Measurements from ENCODE around the gene SPATS2L.

SPATS2L gene

DNA sequence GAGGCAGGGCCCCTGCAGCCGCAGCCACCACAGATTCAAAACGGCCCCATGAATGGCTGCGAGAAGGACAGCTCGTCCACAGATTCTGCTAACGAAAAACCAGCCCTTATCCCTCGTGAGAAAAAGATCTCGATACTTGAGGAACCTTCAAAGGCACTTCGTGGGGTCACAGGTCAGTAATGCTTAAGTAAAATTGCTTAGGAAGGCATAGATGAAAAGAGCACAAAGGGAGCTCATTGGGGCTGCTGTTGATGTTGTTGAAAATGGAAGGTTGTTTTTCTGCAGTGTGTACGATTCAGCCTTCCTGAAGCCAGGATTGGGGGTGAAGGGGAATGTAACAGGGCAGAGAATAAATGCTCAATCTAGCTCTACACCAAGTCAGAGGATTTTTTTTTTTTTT is 112.8 kb downstream of the SPATS2L start:
- DNase-seq = no peak

GRCh38 chr2:200421270-200421669 is 114.8 kb downstream of the SPATS2L start:
- DNase-seq = no peak

- no peak for DNase-seq
Observed at GRCh38 chr2:200422071-200422470, 115.6 kb downstream of the SPATS2L start.

DNA sequence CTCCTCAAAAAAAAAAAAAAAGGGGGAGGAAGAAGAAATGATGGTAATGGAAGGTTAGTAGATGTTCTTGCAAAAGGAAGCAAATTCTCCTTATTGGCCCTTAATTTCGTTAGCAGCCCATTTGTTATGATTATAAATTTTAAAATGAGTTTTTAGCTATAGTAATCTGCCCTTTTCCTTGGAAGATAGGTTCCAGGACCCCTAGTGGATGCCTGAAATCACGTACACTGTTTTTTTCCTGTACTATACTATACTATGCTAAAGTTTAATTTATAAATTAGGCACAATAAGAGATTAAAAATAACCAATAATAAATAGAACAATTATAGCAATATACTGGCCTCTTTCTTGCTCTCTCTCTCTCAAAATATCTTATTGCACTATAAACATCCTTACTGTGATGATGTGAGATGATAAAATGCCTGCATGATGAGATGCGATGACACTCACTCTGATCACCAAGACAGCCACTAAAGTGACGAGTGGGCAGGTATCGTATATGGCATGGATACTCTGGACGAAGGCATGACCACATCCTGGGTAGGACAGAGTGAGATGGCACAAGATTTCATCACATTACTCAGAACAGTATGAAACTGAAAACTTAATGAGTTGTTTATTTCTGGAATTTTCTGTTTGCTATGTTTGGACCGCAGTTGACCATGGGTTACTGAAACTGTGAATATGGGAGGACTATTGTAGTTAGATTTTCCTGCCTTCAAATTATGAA is 116.2 kb downstream of the SPATS2L start:
- no peak for DNase-seq

GRCh38 chr2:200423541-200423940 is 117.0 kb downstream of the SPATS2L start:
- no peak for DNase-seq

GRCh38 chr2:200425026-200425821 is 118.7 kb downstream of the SPATS2L start:
- DNase-seq = no peak

GRCh38 chr2:200426754-200427153 is 120.3 kb downstream of the SPATS2L start:
- DNase-seq = no peak

DNA sequence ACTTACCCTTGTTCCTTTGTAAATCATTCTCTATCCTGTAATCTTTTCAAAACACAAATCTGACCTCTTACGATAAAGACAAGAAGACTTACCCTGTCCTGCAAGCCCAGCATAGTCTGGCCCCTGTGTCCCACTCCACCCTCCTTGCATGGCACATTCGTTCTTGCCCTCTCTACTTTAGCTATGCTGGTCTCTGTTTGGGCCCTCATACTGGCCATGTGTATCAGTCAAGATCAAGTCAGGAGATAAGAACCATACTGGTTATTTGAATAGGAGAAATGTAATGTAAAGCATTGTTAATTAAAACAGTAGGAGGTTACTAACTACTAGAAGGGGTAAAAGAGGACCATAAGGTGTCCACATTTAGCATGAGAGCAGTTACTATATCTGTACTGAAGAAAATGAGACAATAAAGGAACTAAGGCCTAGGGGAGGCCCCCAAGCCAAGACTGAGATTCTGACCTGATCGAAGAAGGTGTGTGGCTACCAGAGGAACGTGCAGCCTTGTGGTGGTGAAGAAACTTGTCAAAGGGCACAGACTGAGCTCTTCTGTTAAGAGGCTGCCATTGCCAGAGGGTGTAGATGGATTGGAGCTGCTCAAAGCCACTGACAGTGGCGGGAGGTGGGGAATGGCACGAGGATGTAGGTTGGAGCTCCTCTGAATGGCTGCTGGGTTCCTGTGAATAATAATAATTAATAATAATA is 122.6 kb downstream of the SPATS2L start:
- no peak for DNase-seq

DNA sequence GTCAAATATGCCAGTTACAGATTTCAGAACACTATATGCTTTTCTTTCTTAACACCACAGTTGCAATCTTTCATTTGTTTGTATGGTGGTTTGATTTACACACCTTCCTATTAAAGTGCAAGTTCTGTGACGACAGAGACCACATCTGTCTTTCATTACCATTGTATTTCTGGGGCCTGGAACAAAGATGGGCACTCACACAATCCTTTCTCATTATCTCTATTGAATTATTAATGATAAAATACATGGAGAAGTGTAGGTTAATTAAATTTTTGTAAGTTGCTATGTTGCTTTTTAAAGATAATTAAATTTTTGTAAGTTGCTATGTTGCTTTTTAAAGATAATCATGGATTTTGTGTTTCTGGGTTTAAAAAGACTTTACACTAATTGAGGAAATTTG is 123.5 kb downstream of the SPATS2L start:
- DNase-seq = no peak

DNA sequence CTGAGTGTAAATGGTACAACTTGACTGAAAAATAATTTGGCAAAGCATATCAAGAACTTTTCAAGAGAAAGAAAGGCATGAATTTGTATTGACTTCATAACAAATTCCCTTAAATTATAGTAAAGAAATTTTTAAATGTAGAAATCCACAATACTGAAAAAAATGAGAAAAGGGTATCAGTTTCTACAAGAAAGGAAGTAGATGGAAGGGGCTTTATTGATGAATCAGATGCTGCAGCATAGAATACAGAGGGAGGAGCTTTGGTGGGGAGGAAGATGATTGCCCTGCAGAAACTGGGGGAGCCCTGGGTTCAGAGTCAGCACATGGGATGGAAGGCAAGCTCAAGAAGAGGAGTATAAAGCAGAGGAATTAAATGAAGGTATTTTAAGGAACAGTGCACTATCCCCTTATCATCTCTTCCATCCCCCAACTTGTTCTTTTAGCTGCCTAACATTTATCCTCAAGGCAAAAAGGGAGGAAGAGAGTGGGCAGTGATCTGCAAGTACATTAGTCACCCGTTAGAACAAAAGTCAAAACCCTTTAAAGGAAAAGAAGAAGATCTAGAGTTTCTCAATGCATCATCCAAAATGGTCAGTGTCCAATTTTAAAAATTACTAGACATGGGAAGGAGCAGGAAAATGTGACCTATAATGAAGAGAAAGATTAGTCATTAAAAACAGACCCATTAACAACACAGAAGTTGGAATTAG is 125.7 kb downstream of the SPATS2L start:
- no peak for DNase-seq

GRCh38 chr2:200435379-200435778 is 128.9 kb downstream of the SPATS2L start:
- DNase-seq = peak; percentile 77

DNA sequence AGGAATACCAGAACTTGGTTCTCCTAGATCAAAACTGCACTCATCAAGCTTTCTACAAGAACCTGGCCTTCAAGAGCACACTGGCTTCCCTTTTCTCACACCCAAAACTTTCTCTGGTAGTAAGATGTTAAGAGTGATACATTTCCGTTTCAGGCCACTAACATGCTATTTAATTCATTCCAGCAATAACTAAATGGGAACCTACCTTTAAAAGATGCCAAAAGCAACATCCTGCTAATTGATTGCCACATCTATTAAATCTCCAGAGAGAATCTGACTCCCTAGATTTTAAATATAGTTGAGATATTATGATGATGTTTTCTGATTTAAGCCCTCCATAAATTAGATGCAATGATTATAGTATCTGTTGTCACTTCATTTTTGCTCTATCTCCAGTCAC is 131.8 kb downstream of the SPATS2L start:
- no peak for DNase-seq

DNA sequence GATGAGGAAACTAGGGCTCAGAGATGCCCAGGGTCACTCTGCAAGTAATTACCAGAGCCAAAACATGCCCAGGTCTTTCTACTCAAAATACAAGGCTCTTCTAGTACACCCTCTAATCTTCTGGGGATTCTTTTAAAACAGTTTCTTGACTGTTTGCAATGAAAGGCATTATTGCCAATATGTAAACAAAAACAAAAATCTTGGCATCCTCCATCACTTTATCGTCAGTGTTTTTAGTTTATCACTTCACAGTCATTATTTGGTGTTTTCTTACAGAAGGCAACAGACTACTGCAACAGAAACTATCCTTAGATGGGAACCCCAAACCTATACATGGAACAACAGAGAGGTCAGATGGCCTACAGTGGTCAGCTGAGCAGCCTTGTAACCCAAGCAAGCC is 132.4 kb downstream of the SPATS2L start:
- DNase-seq = no peak

DNA sequence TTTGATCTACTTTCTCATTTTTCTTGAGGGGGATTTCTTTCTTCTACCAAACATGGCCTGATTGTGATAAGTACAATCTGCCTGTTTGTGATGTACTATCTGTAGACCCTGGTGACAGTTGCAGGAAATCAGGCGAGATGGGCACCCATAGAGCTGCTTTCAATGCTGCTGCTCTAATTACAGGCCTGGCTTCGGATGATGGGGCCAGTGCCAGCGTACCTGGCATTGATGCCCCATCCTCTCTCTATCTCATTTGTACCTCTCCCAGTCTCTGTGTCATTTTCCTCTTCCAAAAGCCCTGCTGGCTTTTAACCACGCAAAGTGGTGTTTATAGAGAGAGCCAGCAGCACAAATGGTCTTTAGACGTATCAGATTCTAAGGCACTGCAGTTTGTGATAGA is 133.5 kb downstream of the SPATS2L start:
- no peak for DNase-seq

DNA sequence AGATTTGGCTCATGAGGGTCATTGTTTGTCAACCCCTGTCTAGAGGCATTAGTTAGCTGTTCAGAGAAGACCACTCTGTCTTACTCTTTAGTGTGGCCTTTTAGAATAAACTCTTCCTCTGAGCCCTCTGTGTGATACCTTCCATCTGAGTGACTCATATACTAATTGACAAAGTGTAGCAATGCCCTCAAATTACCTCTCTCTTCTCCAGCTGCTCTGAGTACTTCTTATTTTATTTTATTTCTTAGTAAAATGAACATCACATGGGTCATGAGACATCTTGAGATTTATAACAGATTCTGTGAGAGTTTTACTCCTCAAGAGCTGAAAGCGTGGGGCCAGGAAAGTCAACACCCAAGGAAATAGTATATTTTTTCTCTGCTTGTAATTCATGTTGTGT is 136.0 kb downstream of the SPATS2L start:
- DNase-seq = peak; percentile 77

- DNase-seq = no peak
Observed at GRCh38 chr2:200443376-200443775, 136.9 kb downstream of the SPATS2L start.

- no peak for DNase-seq
Observed at GRCh38 chr2:200443916-200444315, 137.4 kb downstream of the SPATS2L start.

- no peak for DNase-seq
Observed at GRCh38 chr2:200444530-200444929, 138.0 kb downstream of the SPATS2L start.

GRCh38 chr2:200445284-200445683 is 138.8 kb downstream of the SPATS2L start:
- DNase-seq = no peak

- no peak for DNase-seq
Observed at GRCh38 chr2:200446612-200447011, 140.1 kb downstream of the SPATS2L start.

GRCh38 chr2:200447139-200447855 is 140.8 kb downstream of the SPATS2L start:
- DNase-seq = peak; percentile 54

DNA sequence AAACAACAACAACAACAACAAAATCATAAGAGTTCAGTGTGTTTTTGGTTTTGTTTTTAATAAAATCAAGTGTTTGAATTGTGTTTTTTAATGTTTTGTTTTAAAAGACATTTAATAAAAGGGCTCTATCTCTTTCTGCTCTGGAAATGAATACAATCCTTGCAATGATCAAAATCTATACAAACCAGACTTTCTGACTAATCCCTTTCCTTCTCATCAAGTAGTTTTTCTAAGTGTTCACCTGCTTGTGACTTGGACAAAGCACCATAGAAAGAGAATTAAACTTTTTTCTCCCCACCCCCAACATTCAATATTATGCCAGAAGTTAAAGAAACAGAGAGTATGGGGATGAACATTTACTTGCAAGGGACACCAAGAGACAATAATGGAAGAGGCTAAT is 142.0 kb downstream of the SPATS2L start:
- no peak for DNase-seq

Measured in HCEC 1CT (cell line).